Measurements from ENCODE around the gene GLE1. TPM values are rescaled to one million over a fixed set of nuclear protein-coding genes. Genes with fewer than 3 reads are reported as not detected.
"Not testable (repeated sequence)": the region's sequence is repeated elsewhere in the genome, so short reads cannot be mapped to it uniquely, and the experiment has no call there.

The GLE1 gene
- total and polyA plus RNA-seq, 2 donors (not counting 3 experiments of a cell fraction or from before 2014, with no cell fraction given) = 13.0 to 22.6 TPM

GRCh38 chr9:128499920-128500319 is 4.6 kb upstream of the GLE1 start:
- no peaks in the 10 kb centered on the region for H3K9me3 ChIP-seq (replicated peaks; ENCODE audit: control insufficient read depth, insufficient read depth, low read length)
- no peak overlapping the region for H3K4me3 ChIP-seq (replicated peaks in 1 of 3; ENCODE audit: insufficient read depth in 1 of 3, low read depth in 1 of 3, low read length in 3 of 3)
- BruUV-seq (replicated peaks) = no TSS peak
- TF ChIP-seq CTCF (IDR thresholded peaks at IDR 0.05; ENCODE audit: extremely low read depth in 1 of 2, insufficient read depth in 1 of 2, low read depth in 1 of 2, low read length in 2 of 2) = no peak
- no peak for TF ChIP-seq GATA2 (IDR thresholded peaks at IDR 0.05; ENCODE audit: insufficient read depth, insufficient read length, low read depth, low read length)
- no peak for TF ChIP-seq JUN (IDR thresholded peaks at IDR 0.05; ENCODE audit: borderline replicate concordance, insufficient read depth, insufficient read length, low read depth)
- TF ChIP-seq POLR2A (IDR thresholded peaks at IDR 0.05; ENCODE audit: low read depth, low read length) = no peak
- TF ChIP-seq MAX (IDR thresholded peaks at IDR 0.05; ENCODE audit: insufficient read depth, insufficient read length) = no peak
- TF ChIP-seq FOS (IDR thresholded peaks at IDR 0.05; ENCODE audit: borderline replicate concordance, insufficient read depth, low read length) = no peak
- no peak for TF ChIP-seq MYC (IDR thresholded peaks at IDR 0.05; ENCODE audit: low read depth, low read length)
- no peak for TF ChIP-seq POLR2AphosphoS5 (IDR thresholded peaks at IDR 0.05; ENCODE audit: insufficient read depth, low read depth, low read length)
- TF ChIP-seq EZH2 (IDR thresholded peaks at IDR 0.05; ENCODE audit: borderline replicate concordance, low read depth, low read length, severe bottlenecking) = no peak
- no peaks in the 10 kb centered on the region for H3K9me1 ChIP-seq (replicated peaks; ENCODE audit: control insufficient read depth, extremely low read depth, insufficient read depth, low read length)
- ChIA-PET CTCF (interaction anchor here (1.1 kb wide), 1 partner anchor 15 kb away, joined by 3 read pairs; no protein-coding TSS in a partner anchor), POLR2A (no interaction called here)
- H3K79me2 ChIP-seq (ENCODE audit: control insufficient read depth, insufficient read depth, low read length) = peaks cover 1% of the 10 kb centered on the region
- intact Hi-C loops (cut with micrococcal nuclease) (no loop called here), dilution Hi-C loops (cut with MboI; ENCODE audit: extremely low pct_ligation_motif_present, low sequenced_read_pairs) (no loop called here)
- no peaks in the 10 kb centered on the region for H4K20me1 ChIP-seq (replicated peaks; ENCODE audit: control insufficient read depth, extremely low read depth, insufficient read depth, low read length)
- no peaks in the 10 kb centered on the region for H3K27me3 ChIP-seq (ENCODE audit: control insufficient read depth in 2 of 2, insufficient read depth in 2 of 2, low read length in 2 of 2)
- no peak overlapping the region for H3K27ac ChIP-seq (ENCODE audit: insufficient read depth, low read depth, low read length)
- H3K9ac ChIP-seq (replicated peaks; ENCODE audit: extremely low read depth, insufficient read depth, low read length) = no peak overlapping the region
- peaks cover 0 to 15% of the 10 kb centered on the region in 2 experiments for H3K36me3 ChIP-seq (ENCODE audit: control insufficient read depth in 2 of 2, extremely low read depth in 1 of 2, insufficient read depth in 2 of 2, low read length in 2 of 2)
- FAIRE-seq (no peak), DNase-seq (ENCODE audit: low read depth, low spot score) (no peak)
- no peak overlapping the region for H2AFZ ChIP-seq (ENCODE audit: low read depth, low read length)
- peaks cover 11% of the 10 kb centered on the region for H3K4me1 ChIP-seq (ENCODE audit: control insufficient read depth, extremely low read depth, insufficient read depth, low read length)
- H3K4me2 ChIP-seq (ENCODE audit: insufficient read depth, low read length) = no peak overlapping the region

GRCh38 chr9:128503415-128503825 is 1.1 kb upstream of the GLE1 start:
- H3K36me3 ChIP-seq (ENCODE audit: control insufficient read depth in 2 of 2, extremely low read depth in 1 of 2, insufficient read depth in 2 of 2, low read length in 2 of 2); FAIRE-seq; H3K27ac ChIP-seq (ENCODE audit: insufficient read depth, low read depth, low read length); BruUV-seq (replicated peaks); H3K27me3 ChIP-seq (ENCODE audit: control insufficient read depth in 2 of 2, insufficient read depth in 2 of 2, low read length in 2 of 2); H3K9ac ChIP-seq (replicated peaks; ENCODE audit: extremely low read depth, insufficient read depth, low read length); H3K9me3 ChIP-seq (replicated peaks; ENCODE audit: control insufficient read depth, insufficient read depth, low read length); H3K9me1 ChIP-seq (replicated peaks; ENCODE audit: control insufficient read depth, extremely low read depth, insufficient read depth, low read length); H3K4me2 ChIP-seq (ENCODE audit: insufficient read depth, low read length); H4K20me1 ChIP-seq (replicated peaks; ENCODE audit: control insufficient read depth, extremely low read depth, insufficient read depth, low read length); H3K4me1 ChIP-seq (ENCODE audit: control insufficient read depth, extremely low read depth, insufficient read depth, low read length); H2AFZ ChIP-seq (ENCODE audit: low read depth, low read length); H3K79me2 ChIP-seq (ENCODE audit: control insufficient read depth, insufficient read depth, low read length); intact Hi-C loops (cut with micrococcal nuclease); H3K4me3 ChIP-seq (replicated peaks in 1 of 3; ENCODE audit: insufficient read depth in 1 of 3, low read depth in 1 of 3, low read length in 3 of 3); dilution Hi-C loops (cut with MboI; ENCODE audit: extremely low pct_ligation_motif_present, low sequenced_read_pairs); DNase-seq (ENCODE audit: low read depth, low spot score); POLR2A ChIA-PET: not testable (repeated sequence)
- CTCF ChIA-PET = interaction anchor here (2.1 to 2.3 kb wide), 2 partner anchors 9 to 48 kb away, joined by 12 read pairs; partner anchors contain the start of gene SPTAN1

Data from endothelial cell of umbilical vein (primary cell).